ENCODE results near the gene ENDOV.

The ENDOV gene

DNA sequence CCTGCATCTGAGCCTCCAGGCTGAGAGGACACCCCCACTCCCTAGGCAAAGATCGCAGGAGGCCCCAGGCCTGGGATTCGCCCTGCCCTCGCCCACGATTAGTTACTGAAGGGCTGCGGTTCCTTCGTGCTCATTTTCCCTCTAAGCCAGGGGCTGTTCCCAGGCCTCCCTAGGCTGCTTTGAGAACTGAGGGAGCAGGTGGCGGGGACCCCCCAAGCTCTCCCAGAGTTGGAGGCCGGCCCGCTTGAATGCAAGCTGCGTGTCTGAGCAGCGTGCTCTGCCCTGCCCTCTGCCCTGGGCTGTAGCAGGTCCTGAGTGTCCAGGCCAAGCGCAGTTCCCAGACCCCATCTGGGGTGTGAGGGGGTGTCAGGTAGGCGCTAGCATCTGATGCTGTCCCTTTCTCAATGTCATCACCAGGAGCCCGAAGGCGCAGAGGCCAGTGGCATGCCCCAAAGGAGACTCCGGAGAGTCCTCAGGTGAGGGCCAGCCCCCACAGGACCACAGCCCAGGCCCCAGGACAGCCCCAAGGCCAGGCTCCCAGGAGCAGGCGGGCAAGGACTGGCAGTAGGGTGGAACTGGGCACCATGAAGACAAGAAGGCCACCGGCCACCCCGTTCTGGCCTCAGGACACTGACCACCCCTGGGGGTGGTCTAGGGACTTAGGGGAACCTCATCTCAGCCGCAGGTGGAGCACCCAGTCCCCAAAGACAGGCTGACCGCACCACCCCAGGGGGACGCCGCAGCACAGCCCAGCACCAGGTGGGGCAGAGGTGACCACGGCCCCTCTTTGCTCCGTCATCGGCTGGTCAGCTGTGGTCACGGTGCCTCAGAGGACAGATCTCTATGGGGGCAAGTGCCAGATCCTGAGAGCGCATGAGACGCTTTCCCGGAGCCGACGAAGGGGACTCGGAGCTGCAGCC, 14.6 kb downstream of the ENDOV start:
- POLR2A ChIA-PET: no interaction called here
- no peak for DNase-seq (ENCODE audit: extremely low spot score)
- TF ChIP-seq, protein P1, sequence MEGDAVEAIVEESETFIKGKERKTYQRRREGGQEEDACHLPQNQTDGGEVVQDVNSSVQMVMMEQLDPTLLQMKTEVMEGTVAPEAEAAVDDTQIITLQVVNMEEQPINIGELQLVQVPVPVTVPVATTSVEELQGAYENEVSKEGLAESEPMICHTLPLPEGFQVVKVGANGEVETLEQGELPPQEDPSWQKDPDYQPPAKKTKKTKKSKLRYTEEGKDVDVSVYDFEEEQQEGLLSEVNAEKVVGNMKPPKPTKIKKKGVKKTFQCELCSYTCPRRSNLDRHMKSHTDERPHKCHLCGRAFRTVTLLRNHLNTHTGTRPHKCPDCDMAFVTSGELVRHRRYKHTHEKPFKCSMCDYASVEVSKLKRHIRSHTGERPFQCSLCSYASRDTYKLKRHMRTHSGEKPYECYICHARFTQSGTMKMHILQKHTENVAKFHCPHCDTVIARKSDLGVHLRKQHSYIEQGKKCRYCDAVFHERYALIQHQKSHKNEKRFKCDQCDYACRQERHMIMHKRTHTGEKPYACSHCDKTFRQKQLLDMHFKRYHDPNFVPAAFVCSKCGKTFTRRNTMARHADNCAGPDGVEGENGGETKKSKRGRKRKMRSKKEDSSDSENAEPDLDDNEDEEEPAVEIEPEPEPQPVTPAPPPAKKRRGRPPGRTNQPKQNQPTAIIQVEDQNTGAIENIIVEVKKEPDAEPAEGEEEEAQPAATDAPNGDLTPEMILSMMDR (IDR thresholded peaks at IDR 0.05; ENCODE audit: control extremely low read depth, extremely low read depth, low read depth, missing control alignments): no peak
- CTCF ChIA-PET: interaction anchor here (1.3 kb wide), 1 partner anchor 8 kb away, joined by 3 read pairs; no protein-coding TSS in a partner anchor

DNA sequence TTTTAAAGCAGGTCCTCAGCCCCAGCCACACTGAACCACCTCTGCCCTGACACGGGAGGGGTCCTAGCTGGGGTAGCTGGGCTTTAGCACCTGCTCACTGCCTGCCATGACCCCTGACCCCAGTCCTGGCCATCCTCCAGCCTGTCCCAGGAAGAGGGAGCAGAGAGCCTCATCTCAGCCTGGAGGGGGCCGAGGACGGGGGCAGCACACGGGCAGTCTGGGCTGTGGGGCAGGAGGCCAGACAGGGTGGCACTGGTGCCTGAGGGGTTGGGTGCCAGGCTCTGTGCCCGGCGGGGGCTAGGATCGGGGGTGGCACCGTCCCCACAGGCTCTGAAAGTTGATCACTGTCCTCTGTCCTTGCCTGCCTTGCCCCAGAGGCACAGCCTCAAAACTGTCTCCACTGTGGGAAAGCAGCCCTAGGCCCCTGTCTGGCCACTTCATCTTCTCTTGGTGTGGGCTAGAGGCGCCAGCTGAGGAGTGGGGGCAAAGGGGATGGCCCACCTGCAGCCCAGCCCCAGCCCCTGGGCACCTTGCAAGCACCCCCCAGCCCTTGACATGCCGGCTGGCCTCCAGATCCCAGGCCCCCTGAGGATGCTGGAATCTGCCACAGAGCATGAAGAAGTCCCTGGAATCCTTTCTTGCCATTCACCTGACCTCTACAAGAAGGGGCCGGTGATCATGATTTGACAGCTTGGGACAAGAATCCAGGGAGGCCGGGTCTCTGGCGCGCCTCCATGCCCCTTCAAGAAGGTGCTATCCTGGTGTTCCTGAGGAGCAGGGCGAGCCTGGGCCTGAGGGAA, 15.7 kb downstream of the ENDOV start:
- TF ChIP-seq, protein P1 (IDR thresholded peaks at IDR 0.05; ENCODE audit: control extremely low read depth, extremely low read depth, low read depth, missing control alignments): no peak
- ChIA-PET POLR2A (no interaction called here), CTCF (no interaction called here)
- no peak for DNase-seq (ENCODE audit: extremely low spot score)

GRCh38 chr17:80431246-80432195, 16.6 kb downstream of the ENDOV start:
- TF ChIP-seq, protein P1 (IDR thresholded peaks at IDR 0.05; ENCODE audit: control extremely low read depth, extremely low read depth, low read depth, missing control alignments): no peak
- DNase-seq (ENCODE audit: extremely low spot score): no peak
- ChIA-PET CTCF (no interaction called here), POLR2A (no interaction called here)

- CTCF ChIA-PET: interaction anchor here (1.3 kb wide), 1 partner anchor 143 kb away, joined by 3 read pairs; no protein-coding TSS in a partner anchor
- POLR2A ChIA-PET: no interaction called here
- TF ChIP-seq, protein P1 (IDR thresholded peaks at IDR 0.05; ENCODE audit: control extremely low read depth, extremely low read depth, low read depth, missing control alignments): no peak
- no peak for DNase-seq (ENCODE audit: extremely low spot score)
Observed at GRCh38 chr17:80432350-80432955, 17.5 kb downstream of the ENDOV start.

DNA sequence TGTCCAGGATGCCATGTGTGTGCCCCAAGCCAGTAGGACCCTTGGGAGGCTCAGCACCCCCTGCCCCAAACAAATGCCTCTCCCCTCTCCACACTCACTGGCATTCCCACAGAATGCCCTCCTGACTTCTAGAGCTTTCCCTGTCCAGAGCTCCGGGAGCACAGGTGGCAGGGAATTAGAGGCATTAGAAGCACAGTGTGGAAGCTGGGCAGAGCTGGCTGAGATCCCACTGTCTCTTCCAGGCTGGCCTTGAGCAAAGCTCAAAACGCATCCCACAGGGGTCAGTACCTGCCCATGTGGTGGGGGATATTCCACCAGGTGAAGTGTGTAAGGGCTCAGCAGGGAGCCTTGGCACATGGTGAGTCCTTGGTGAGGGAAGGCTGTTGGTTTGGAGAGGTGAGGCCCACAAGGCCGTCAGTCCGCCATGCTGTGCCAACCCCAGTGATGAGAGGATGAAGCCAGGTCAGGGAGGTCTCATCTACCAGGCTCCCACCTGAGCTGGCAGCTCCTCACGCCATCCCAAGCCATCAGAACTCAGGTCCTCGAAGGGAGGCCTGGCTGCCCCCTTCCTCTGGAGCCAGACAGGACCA, 18.1 kb downstream of the ENDOV start:
- CTCF ChIA-PET: interaction anchor here (1.3 to 1.6 kb wide), 2 partner anchors 9 to 143 kb away, joined by 3 read pairs; no protein-coding TSS in a partner anchor
- TF ChIP-seq, protein P1 (IDR thresholded peaks at IDR 0.05; ENCODE audit: control extremely low read depth, extremely low read depth, low read depth, missing control alignments): no peak
- POLR2A ChIA-PET: no interaction called here
- no peak for DNase-seq (ENCODE audit: extremely low spot score)
